KMS-11 (cell line): ENCODE data around the gene CLK1.

ENCODE experiments used
- H2AFZ ChIP-seq: fragments of 200-600 bp; sonication (generic); 2 replicates; pipeline ENCODE4 v1.6.1; 2016; ENCODE audit warnings: antibody characterized with exemption, mixed run types, low read depth
- H3K27ac ChIP-seq: fragments of 200-600 bp; sonication (generic); 2 replicates; pipeline ENCODE4 v1.6.1; 2016; ENCODE audit warnings: mild to moderate bottlenecking, mixed run types
- H3K27me3 ChIP-seq: fragments of 200-600 bp; sonication (generic); 2 replicates; pipeline ENCODE4 v1.6.1; 2017; ENCODE audit warnings: mild to moderate bottlenecking, low read depth, mixed run types, moderate library complexity; ENCODE audit not compliant: insufficient read depth
- H3K36me3 ChIP-seq: fragments of 200-600 bp; sonication (generic); 2 replicates; pipeline ENCODE4 v1.6.1; 2017; ENCODE audit warnings: mild to moderate bottlenecking, mixed run types; ENCODE audit not compliant: insufficient read depth
- H3K4me1 ChIP-seq: fragments of 200-600 bp; sonication (generic); 2 replicates; pipeline ENCODE4 v1.6.1; 2016; ENCODE audit warnings: mild to moderate bottlenecking, low read depth, mixed run types; ENCODE audit not compliant: poor library complexity, severe bottlenecking
- H3K4me2 ChIP-seq: fragments of 200-600 bp; sonication (generic); 2 replicates; pipeline ENCODE4 v1.7.0; 2016; ENCODE audit warnings: mild to moderate bottlenecking, mixed run types
- H3K4me3 ChIP-seq: fragments of 200-600 bp; sonication (generic); IDR thresholded peaks from 2 replicates; pipeline ENCODE4 v1.6.1; 2017; ENCODE audit warnings: low read depth, low read length, mixed read lengths; ENCODE audit not compliant: insufficient read depth
- H3K79me2 ChIP-seq: fragments of 200-600 bp; sonication (generic); 2 replicates; pipeline ENCODE4 v1.6.1; 2016; ENCODE audit warnings: low read depth, mixed run types; ENCODE audit not compliant: insufficient read depth
- H3K9ac ChIP-seq: fragments of 200-600 bp; sonication (generic); 2 replicates; pipeline ENCODE4 v1.6.1; 2016; ENCODE audit warnings: mild to moderate bottlenecking, mixed run types
- H4K20me1 ChIP-seq: fragments of 200-600 bp; sonication (generic); 2 replicates; pipeline ENCODE4 v1.6.1; 2016; ENCODE audit warnings: mild to moderate bottlenecking, mixed run types; ENCODE audit not compliant: insufficient read depth
- CTCF ChIP-seq: fragments of 200-600 bp; sonication (generic); conservative IDR thresholded peaks from 2 replicates; pipeline ENCODE4 v1.6.1; 2017; ENCODE audit warnings: low read depth, mild to moderate bottlenecking, antibody characterized with exemption, low read length, moderate library complexity, mixed read lengths

Gene CLK1

GRCh38 chr2:200860092-200860795 lies 4.2 kb downstream of the CLK1 start:
- no peak for TF ChIP-seq CTCF
- Histone ChIP-seq H4K20me1 (peaks cover 33% of the 10 kb centered on the region), H3K79me2 (peaks cover 82% of the 10 kb centered on the region), H3K4me2 (peak overlapping the region; percentile 38), H3K4me1 (peaks cover 37% of the 10 kb centered on the region), H3K36me3 (peaks cover 42% of the 10 kb centered on the region; the same call in 1 of the 2 replicates), H3K27ac (no peak overlapping the region), H2AFZ (no peak overlapping the region), H3K27me3 (no peaks in the 10 kb centered on the region), H3K9ac (no peak overlapping the region), H3K4me3 (no peak overlapping the region)

GRCh38 chr2:200856806-200857205 lies 7.7 kb downstream of the CLK1 start:
- peaks cover 56% of the 10 kb centered on the region for H3K79me2 ChIP-seq
- H4K20me1 ChIP-seq, result peaks cover 31% of the 10 kb centered on the region
- no peak overlapping the region for H3K4me2 ChIP-seq

GRCh38 chr2:200852605-200853004 lies 11.9 kb downstream of the CLK1 start:
- Histone ChIP-seq H3K36me3 (peaks cover 35% of the 10 kb centered on the region; the same call in 1 of the 2 replicates), H3K4me3 (no peak overlapping the region), H3K27ac (no peak overlapping the region), H3K4me1 (no peaks in the 10 kb centered on the region), H3K79me2 (peaks cover 14% of the 10 kb centered on the region), H3K27me3 (no peaks in the 10 kb centered on the region), H3K9ac (no peak overlapping the region), H4K20me1 (peaks cover 10% of the 10 kb centered on the region; the same call in 1 of the 2 replicates), H2AFZ (no peak overlapping the region), H3K4me2 (no peak overlapping the region)
- no peak for TF ChIP-seq CTCF

More at GRCh38 chr2:200856806-200857205, 7.7 kb downstream of the CLK1 start:
- no peak for TF ChIP-seq CTCF
- Histone ChIP-seq H3K4me3 (no peak overlapping the region), H3K27me3 (no peaks in the 10 kb centered on the region), H3K27ac (no peak overlapping the region), H3K4me1 (peaks cover 27% of the 10 kb centered on the region), H3K9ac (no peak overlapping the region), H2AFZ (no peak overlapping the region), H3K36me3 (peaks cover 62% of the 10 kb centered on the region; the same call in 1 of the 2 replicates)

GRCh38 chr2:200851398-200852248 lies 12.8 kb downstream of the CLK1 start:
- Histone ChIP-seq H3K79me2 (peaks cover 6% of the 10 kb centered on the region; the same call in 1 of the 2 replicates), H3K27me3 (no peaks in the 10 kb centered on the region), H2AFZ (no peak overlapping the region), H3K4me2 (no peak overlapping the region), H3K36me3 (peaks cover 28% of the 10 kb centered on the region; the same call in 1 of the 2 replicates), H3K4me3 (no peak overlapping the region), H4K20me1 (peaks cover 5% of the 10 kb centered on the region; the same call in 1 of the 2 replicates), H3K4me1 (no peaks in the 10 kb centered on the region), H3K27ac (no peak overlapping the region), H3K9ac (no peak overlapping the region)
- TF ChIP-seq CTCF, result no peak
